CD14-positive monocyte (primary cell): Measurements from ENCODE around the gene ROBO2. TPM values are rescaled to one million over a fixed set of nuclear protein-coding genes. Genes with fewer than 3 reads are reported as not detected.

ENCODE experiments used
- DNase-seq, 3 donors: peaks; one replicate each; pipeline ENCODE4 v3.0.0-alpha.2; 2011 to 2022
- H2AFZ ChIP-seq: 2 replicates; pipeline ENCODE4 v1.6.0; 2012; ENCODE audit warnings: mild to moderate bottlenecking, low read depth, low read length, inconsistent platforms; ENCODE audit not compliant: insufficient read depth, poor library complexity, severe bottlenecking
- H3K27ac ChIP-seq, 2 donors: 1 replicate in 1 of 2; 2 replicates in 1 of 2; pipeline ENCODE4 v1.5.1; 2012 to 2013; ENCODE audit warnings: low read length in 2 of 2, control low read depth in 1 of 2, inconsistent platforms in 1 of 2, low read depth in 1 of 2, mild to moderate bottlenecking in 1 of 2
- H3K27me3 ChIP-seq, 2 donors: one replicate each; pipeline versions ENCODE4 v1.6.0 to v1.6.1; 2011 to 2013; ENCODE audit warnings: low read length in 2 of 2; ENCODE audit not compliant: control insufficient read depth in 2 of 2, insufficient read depth in 2 of 2
- H3K36me3 ChIP-seq, 2 donors: replicated peaks in 1 of 2; 1 replicate in 1 of 2; 2 replicates in 1 of 2; pipeline versions ENCODE4 v1.5.1 to v1.6.1; 2012 to 2013; ENCODE audit warnings: low read length in 2 of 2, control low read depth in 1 of 2, inconsistent platforms in 1 of 2, mild to moderate bottlenecking in 1 of 2; ENCODE audit not compliant: insufficient read depth in 2 of 2, control insufficient read depth in 1 of 2
- H3K4me1 ChIP-seq, 2 donors: 1 replicate in 1 of 2; 2 replicates in 1 of 2; pipeline versions ENCODE4 v1.5.1 to v1.6.1; 2012 to 2013; ENCODE audit warnings: low read length in 2 of 2, control low read depth in 1 of 2, inconsistent platforms in 1 of 2, mild to moderate bottlenecking in 1 of 2, moderate library complexity in 1 of 2; ENCODE audit not compliant: insufficient read depth in 2 of 2, control insufficient read depth in 1 of 2
- H3K4me2 ChIP-seq: replicated peaks from 2 replicates; pipeline ENCODE3; 2012; ENCODE audit warnings: low read length, moderate library complexity, mild to moderate bottlenecking; ENCODE audit not compliant: poor library complexity, severe bottlenecking; ENCODE audit errors: extremely low read depth
- H3K4me3 ChIP-seq, 3 experiments: fragments of 200-600 bp in 1 of 3; sonication (generic) in 1 of 3; replicated peaks in 1 of 3; 1 replicate in 2 of 3; 2 replicates in 1 of 3; pipeline ENCODE4 v1.5.1; 2011 to 2013; ENCODE audit warnings: low read length in 3 of 3, mild to moderate bottlenecking in 3 of 3, control low read depth in 2 of 3, low read depth in 2 of 3, inconsistent platforms in 1 of 3, moderate library complexity in 1 of 3
- H3K79me2 ChIP-seq: 2 replicates; pipeline ENCODE4 v1.6.0; 2012; ENCODE audit warnings: mild to moderate bottlenecking, control low read depth, inconsistent platforms, low read length, moderate library complexity; ENCODE audit not compliant: insufficient read depth
- H3K9ac ChIP-seq: 2 replicates; pipeline ENCODE4 v1.6.0; 2017; ENCODE audit warnings: low read length, mild to moderate bottlenecking; ENCODE audit not compliant: insufficient read depth, poor library complexity, severe bottlenecking
- H3K9me3 ChIP-seq, 2 donors: replicated peaks in 1 of 2; 1 replicate in 1 of 2; 2 replicates in 1 of 2; pipeline versions ENCODE4 v1.5.1 to v1.6.1; 2012 to 2013; ENCODE audit warnings: low read length in 2 of 2, control low read depth in 1 of 2; ENCODE audit not compliant: control insufficient read depth in 1 of 2, insufficient read depth in 1 of 2
- H4K20me1 ChIP-seq: 2 replicates; pipeline ENCODE4 v1.6.0; 2012; ENCODE audit warnings: mild to moderate bottlenecking, low read length, control low read depth, moderate library complexity; ENCODE audit not compliant: insufficient read depth
- H3K27ac Mint-ChIP-seq, 7 donors: one replicate each; pipeline ENCODE4 v1.8.0; 2020; ENCODE audit warnings: mild to moderate bottlenecking in 7 of 7, mixed read lengths in 7 of 7, moderate library complexity in 6 of 7, inconsistent platforms in 2 of 7
- H3K27me3 Mint-ChIP-seq, 3 donors: one replicate each; pipeline ENCODE4 v1.8.0; 2021 to 2022; ENCODE audit warnings: low read depth in 3 of 3, mild to moderate bottlenecking in 3 of 3, mixed read lengths in 3 of 3, moderate library complexity in 3 of 3, inconsistent platforms in 1 of 3
- H3K36me3 Mint-ChIP-seq, 2 donors: one replicate each; pipeline ENCODE4 v1.8.0; 2020; ENCODE audit warnings: mixed read lengths in 2 of 2, inconsistent platforms in 1 of 2, mild to moderate bottlenecking in 1 of 2
- H3K4me1 Mint-ChIP-seq: one replicate; pipeline ENCODE4 v1.8.0; 2020; ENCODE audit warnings: mild to moderate bottlenecking, mixed read lengths
- H3K4me3 Mint-ChIP-seq, 2 donors: one replicate each; pipeline ENCODE4 v1.8.0; 2020; ENCODE audit warnings: mild to moderate bottlenecking in 2 of 2, mixed read lengths in 2 of 2, moderate library complexity in 1 of 2
- H3K9me3 Mint-ChIP-seq, 7 donors: one replicate each; pipeline ENCODE4 v1.8.0; 2020 to 2022; ENCODE audit warnings: mixed read lengths in 7 of 7, mild to moderate bottlenecking in 6 of 7, moderate library complexity in 6 of 7, inconsistent platforms in 2 of 7
- WGBS: methylation state at CpG from one replicate; pipeline ENCODE4 v1.1.5; 2013; ENCODE audit warnings: missing lambda C conversion rate; ENCODE audit not compliant: insufficient coverage; 5-methylcytosine and 5-hydroxymethylcytosine counted together
- intact Hi-C, 2 donors: fragments of 100-400 bp; cut with micrococcal nuclease; formaldehyde crosslinking; loops; one replicate each; pipeline versions ENCODE4 v1.15.0 to v1.15.1; 2023
- polyA plus RNA-seq, 3 donors: library from polyadenylated mRNA; depleted of rRNA in 1 of 3; unstranded in 2 of 3; stranded (reverse) in 1 of 3; fragments of 300-500 nt in 2 of 3; fragments of >200 nt in 1 of 3; fragmentation: Illumina TruSeq in 2 of 3; gene quantifications; 1 replicate in 2 of 3; 2 replicates in 1 of 3; pipeline ENCODE4 v1.2.3, GENCODE V29; 2012 to 2021
- TF ChIP-seq, protein P1 (sequence below): fragments of 200-600 bp; IDR thresholded peaks from one replicate; pipeline ENCODE4 v1.8.0; 2022; ENCODE audit warnings: antibody characterized with exemption, mild to moderate bottlenecking

ROBO2 gene
- polyA plus RNA-seq, 3 donors = not detected

DNA sequence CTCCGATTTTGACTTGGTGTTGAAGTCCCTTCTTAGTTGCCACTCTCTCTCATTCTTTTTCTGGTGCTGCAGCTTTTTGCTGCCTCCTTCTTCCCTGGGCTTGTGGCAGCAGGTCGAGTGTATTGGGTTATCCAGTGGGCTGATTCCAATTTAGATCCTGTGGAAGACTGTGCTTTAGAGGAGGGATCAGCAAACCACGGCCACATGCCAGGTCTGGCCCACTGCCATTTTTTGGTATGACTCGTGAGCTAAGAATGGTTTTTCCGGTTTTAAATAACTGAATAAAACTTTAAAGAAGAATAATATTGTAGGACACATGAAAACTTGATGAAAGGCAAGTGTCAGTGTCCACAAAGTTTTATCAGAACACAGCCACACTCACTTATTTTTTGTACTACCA, 330.5 kb downstream of the ROBO2 start:
- Histone ChIP-seq H3K4me1 (no peaks in the 10 kb centered on the region), H3K9me3 (no peaks in the 10 kb centered on the region), H3K27me3 (no peaks in the 10 kb centered on the region), H4K20me1 (no peaks in the 10 kb centered on the region), H3K4me3 (no peak overlapping the region), H2AFZ (no peak overlapping the region), H3K4me2 (no peak overlapping the region), H3K9ac (no peak overlapping the region), H3K27ac (no peak overlapping the region), H3K79me2 (no peaks in the 10 kb centered on the region), H3K36me3 (no peaks in the 10 kb centered on the region)
- TF ChIP-seq, protein P1, sequence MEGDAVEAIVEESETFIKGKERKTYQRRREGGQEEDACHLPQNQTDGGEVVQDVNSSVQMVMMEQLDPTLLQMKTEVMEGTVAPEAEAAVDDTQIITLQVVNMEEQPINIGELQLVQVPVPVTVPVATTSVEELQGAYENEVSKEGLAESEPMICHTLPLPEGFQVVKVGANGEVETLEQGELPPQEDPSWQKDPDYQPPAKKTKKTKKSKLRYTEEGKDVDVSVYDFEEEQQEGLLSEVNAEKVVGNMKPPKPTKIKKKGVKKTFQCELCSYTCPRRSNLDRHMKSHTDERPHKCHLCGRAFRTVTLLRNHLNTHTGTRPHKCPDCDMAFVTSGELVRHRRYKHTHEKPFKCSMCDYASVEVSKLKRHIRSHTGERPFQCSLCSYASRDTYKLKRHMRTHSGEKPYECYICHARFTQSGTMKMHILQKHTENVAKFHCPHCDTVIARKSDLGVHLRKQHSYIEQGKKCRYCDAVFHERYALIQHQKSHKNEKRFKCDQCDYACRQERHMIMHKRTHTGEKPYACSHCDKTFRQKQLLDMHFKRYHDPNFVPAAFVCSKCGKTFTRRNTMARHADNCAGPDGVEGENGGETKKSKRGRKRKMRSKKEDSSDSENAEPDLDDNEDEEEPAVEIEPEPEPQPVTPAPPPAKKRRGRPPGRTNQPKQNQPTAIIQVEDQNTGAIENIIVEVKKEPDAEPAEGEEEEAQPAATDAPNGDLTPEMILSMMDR = no peak
- no peaks in the 10 kb centered on the region for H3K36me3 Mint-ChIP-seq
- 82% methylated on average over 2 of the region's 5 CpGs for WGBS
- peaks cover 0 to 2% (median 0%) of the 10 kb centered on the region in 7 donors for H3K9me3 Mint-ChIP-seq
- no peaks in the 10 kb centered on the region for H3K4me1 Mint-ChIP-seq
- no peak overlapping the region for H3K4me3 Mint-ChIP-seq
- H3K27ac Mint-ChIP-seq = no peak overlapping the region
- DNase-seq = no peak
- peaks cover 0 to 2% (median 0%) of the 10 kb centered on the region in 3 donors for H3K27me3 Mint-ChIP-seq
- intact Hi-C loops = no loop called here

DNA sequence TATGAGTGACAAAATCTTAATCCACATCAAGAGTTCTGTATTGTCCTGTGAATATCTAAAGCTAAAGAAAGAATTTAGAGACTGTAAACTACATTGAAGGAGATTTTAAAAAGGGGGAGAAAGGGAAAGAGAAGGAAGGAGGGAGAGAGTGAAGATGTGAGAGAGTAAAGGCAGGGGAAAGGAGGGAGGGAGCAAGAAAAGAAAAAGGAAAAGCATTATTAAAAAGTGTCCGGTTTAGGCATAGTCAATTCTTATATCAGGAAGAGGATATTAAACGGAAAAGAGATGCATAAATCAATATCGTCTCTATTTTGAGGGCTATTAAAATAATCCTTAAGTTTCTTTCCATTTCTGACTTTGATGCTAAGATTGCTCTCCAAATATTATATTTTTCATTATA, 332.1 kb downstream of the ROBO2 start:
- Histone ChIP-seq H3K9me3 (no peaks in the 10 kb centered on the region), H3K79me2 (no peaks in the 10 kb centered on the region), H3K4me2 (no peak overlapping the region), H3K36me3 (no peaks in the 10 kb centered on the region), H3K27ac (no peak overlapping the region), H3K4me1 (no peaks in the 10 kb centered on the region), H3K27me3 (no peaks in the 10 kb centered on the region), H3K9ac (no peak overlapping the region), H3K4me3 (no peak overlapping the region), H4K20me1 (no peaks in the 10 kb centered on the region), H2AFZ (no peak overlapping the region)
- no peaks in the 10 kb centered on the region for H3K27me3 Mint-ChIP-seq
- intact Hi-C loops = no loop called here
- WGBS = no CpG with 5 or more reads among the region's 3 CpGs
- no peak for DNase-seq
- H3K9me3 Mint-ChIP-seq = peaks cover 0 to 2% (median 0%) of the 10 kb centered on the region in 7 donors
- TF ChIP-seq, protein P1 = no peak
- H3K36me3 Mint-ChIP-seq = no peaks in the 10 kb centered on the region
- no peaks in the 10 kb centered on the region for H3K4me1 Mint-ChIP-seq
- no peak overlapping the region for H3K27ac Mint-ChIP-seq
- no peak overlapping the region for H3K4me3 Mint-ChIP-seq
